Esophagus muscularis mucosa (tissue), 3 donors: ENCODE measurements around the gene ULK2.

Source experiments
- POLR2A ChIP-seq: fragments of 450-650 bp; IDR thresholded peaks from one replicate; pipeline ENCODE4 v1.6.1; 2017; ENCODE audit warnings: antibody characterized with exemption, moderate library complexity, mild to moderate bottlenecking, low read depth
- TF ChIP-seq, protein P1 (sequence below), 3 experiments: fragments of 200-600 bp in 2 of 3; fragments of 450-650 bp in 1 of 3; sonication (generic) in 2 of 3; IDR thresholded peaks; one replicate each; pipeline ENCODE4 v1.5.1; 2017 to 2019; ENCODE audit warnings: antibody characterized with exemption in 3 of 3, mild to moderate bottlenecking in 2 of 3, moderate library complexity in 1 of 3

DNA sequence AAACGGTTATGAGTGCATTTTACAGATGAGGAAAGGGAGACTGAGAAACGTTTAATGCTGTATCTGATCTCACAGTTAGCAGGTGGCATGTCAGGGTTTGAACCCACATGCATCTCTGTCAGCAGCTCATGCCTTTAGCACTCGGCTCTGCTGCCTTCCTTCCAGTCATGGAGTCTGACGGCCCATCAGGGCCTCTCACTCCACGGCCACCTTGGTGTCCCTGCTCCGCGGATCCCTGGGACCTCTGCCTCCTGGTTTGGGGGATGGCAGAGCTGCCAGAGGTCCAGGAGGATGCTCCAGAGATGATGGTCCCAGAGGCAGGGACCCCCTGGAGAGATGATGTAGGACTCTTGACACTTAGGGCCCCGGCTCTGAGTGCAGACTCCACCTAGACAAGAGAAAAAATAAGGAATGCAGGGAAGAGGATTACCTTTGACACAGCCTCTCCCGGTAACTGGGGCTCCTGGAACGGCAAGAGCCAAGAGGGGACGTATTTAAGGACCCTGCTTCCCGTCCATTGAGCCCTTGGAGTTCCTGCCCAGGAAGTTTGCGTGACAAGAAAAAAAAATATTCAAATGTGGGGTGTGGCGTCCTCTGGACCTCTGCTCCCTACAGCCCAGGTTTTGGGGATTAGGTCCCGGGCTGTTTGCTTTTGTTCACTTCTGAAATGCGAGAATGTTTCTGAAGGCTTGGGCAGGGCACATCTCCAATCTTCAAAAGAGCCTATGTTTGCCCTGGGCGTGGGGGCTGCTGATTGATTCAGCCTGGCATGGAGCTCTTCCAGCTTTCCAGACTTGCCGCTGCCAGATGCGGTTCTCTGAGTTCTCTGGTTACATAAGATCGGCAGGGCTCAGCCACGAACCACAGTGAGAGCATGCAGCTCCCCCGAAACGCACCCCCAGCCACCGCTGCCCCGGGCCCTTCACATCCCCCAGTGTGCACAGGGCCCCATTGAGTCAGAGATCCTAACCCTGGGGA is 119.6 kb downstream of the ULK2 start, which contains the start of gene ALDH3A1:
- TF ChIP-seq, protein P1, sequence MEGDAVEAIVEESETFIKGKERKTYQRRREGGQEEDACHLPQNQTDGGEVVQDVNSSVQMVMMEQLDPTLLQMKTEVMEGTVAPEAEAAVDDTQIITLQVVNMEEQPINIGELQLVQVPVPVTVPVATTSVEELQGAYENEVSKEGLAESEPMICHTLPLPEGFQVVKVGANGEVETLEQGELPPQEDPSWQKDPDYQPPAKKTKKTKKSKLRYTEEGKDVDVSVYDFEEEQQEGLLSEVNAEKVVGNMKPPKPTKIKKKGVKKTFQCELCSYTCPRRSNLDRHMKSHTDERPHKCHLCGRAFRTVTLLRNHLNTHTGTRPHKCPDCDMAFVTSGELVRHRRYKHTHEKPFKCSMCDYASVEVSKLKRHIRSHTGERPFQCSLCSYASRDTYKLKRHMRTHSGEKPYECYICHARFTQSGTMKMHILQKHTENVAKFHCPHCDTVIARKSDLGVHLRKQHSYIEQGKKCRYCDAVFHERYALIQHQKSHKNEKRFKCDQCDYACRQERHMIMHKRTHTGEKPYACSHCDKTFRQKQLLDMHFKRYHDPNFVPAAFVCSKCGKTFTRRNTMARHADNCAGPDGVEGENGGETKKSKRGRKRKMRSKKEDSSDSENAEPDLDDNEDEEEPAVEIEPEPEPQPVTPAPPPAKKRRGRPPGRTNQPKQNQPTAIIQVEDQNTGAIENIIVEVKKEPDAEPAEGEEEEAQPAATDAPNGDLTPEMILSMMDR (IDR thresholded peaks at IDR 0.05) = no peak
- no peak for TF ChIP-seq POLR2A
